Mesodermal cell (in vitro differentiated cells): ENCODE measurements around the gene PRMT7.

Experiments used
- H3K27ac ChIP-seq: 2 replicates; pipeline ENCODE4 v1.7.0; 2013; ENCODE audit warnings: mild to moderate bottlenecking, low read depth, low read length, moderate library complexity; ENCODE audit not compliant: severe bottlenecking
- H3K36me3 ChIP-seq: 2 replicates; pipeline ENCODE4 v1.7.1; 2013; ENCODE audit warnings: mild to moderate bottlenecking, low read length, moderate library complexity; ENCODE audit not compliant: control insufficient read depth, insufficient read depth
- H3K4me1 ChIP-seq: one replicate; pipeline ENCODE4 v1.7.1; 2013; ENCODE audit warnings: mild to moderate bottlenecking, low read length; ENCODE audit not compliant: insufficient read depth, control insufficient read depth, poor library complexity, severe bottlenecking
- H3K4me3 ChIP-seq: 2 replicates; pipeline ENCODE4 v1.7.0; 2013; ENCODE audit warnings: low read length, control low read depth, mild to moderate bottlenecking; ENCODE audit not compliant: insufficient read depth, poor library complexity, severe bottlenecking; ENCODE audit errors: extremely low read depth
- H3K9me3 ChIP-seq: 2 replicates; pipeline ENCODE4 v1.7.1; 2013; ENCODE audit warnings: mild to moderate bottlenecking, low read length, moderate library complexity; ENCODE audit not compliant: control insufficient read depth
- WGBS, 2 experiments: methylation state at CpG; one replicate each; pipeline ENCODE4 v1.1.5; 2013; ENCODE audit warnings: missing lambda C conversion rate in 2 of 2; ENCODE audit not compliant: insufficient coverage in 2 of 2; 5-methylcytosine and 5-hydroxymethylcytosine counted together

PRMT7 gene

GRCh38 chr16:68387301-68387700 lies 76.5 kb downstream of the PRMT7 start:
- Histone ChIP-seq H3K4me3 (no peak overlapping the region), H3K27ac (no peak overlapping the region), H3K9me3 (no peaks in the 10 kb centered on the region), H3K36me3 (no peaks in the 10 kb centered on the region), H3K4me1 (no peaks in the 10 kb centered on the region)
- 84 to 93% methylated on average over 7 to 8 of the region's 9 CpGs for WGBS, 2 experiments

GRCh38 chr16:68388124-68388523 lies 77.3 kb downstream of the PRMT7 start:
- Histone ChIP-seq H3K4me3 (no peak overlapping the region), H3K9me3 (no peaks in the 10 kb centered on the region), H3K4me1 (no peaks in the 10 kb centered on the region), H3K27ac (no peak overlapping the region), H3K36me3 (no peaks in the 10 kb centered on the region)
- WGBS, 2 experiments = 84 to 93% methylated on average over 3 of the region's 3 CpGs

GRCh38 chr16:68389006-68389405 lies 78.2 kb downstream of the PRMT7 start:
- WGBS, 2 experiments = 72 to 85% methylated on average over 5 to 8 of the region's 8 CpGs
- H3K4me1 ChIP-seq = no peaks in the 10 kb centered on the region
- no peak overlapping the region for H3K4me3 ChIP-seq
- no peaks in the 10 kb centered on the region for H3K36me3 ChIP-seq
- H3K9me3 ChIP-seq = no peaks in the 10 kb centered on the region
- no peak overlapping the region for H3K27ac ChIP-seq

GRCh38 chr16:68389750-68390371 lies 79.0 kb downstream of the PRMT7 start:
- no peak overlapping the region for H3K4me3 ChIP-seq

GRCh38 chr16:68393333-68393732 lies 82.5 kb downstream of the PRMT7 start:
- no peak overlapping the region for H3K27ac ChIP-seq
- 63 to 89% methylated on average over 2 of the region's 3 CpGs for WGBS, 2 experiments
- H3K4me1 ChIP-seq = no peaks in the 10 kb centered on the region
- H3K36me3 ChIP-seq = no peaks in the 10 kb centered on the region
- no peaks in the 10 kb centered on the region for H3K9me3 ChIP-seq
- H3K4me3 ChIP-seq = no peak overlapping the region

More at GRCh38 chr16:68389750-68390371, 79.0 kb downstream of the PRMT7 start:
- Histone ChIP-seq H3K4me1 (no peaks in the 10 kb centered on the region), H3K9me3 (no peaks in the 10 kb centered on the region), H3K36me3 (no peaks in the 10 kb centered on the region), H3K27ac (no peak overlapping the region)
- WGBS, 2 experiments = 80 to 95% methylated on average over 2 to 4 of the region's 6 CpGs

- H3K4me3 ChIP-seq = no peak overlapping the region
- no peak overlapping the region for H3K27ac ChIP-seq
- no peaks in the 10 kb centered on the region for H3K9me3 ChIP-seq
- no peaks in the 10 kb centered on the region for H3K4me1 ChIP-seq
- no peaks in the 10 kb centered on the region for H3K36me3 ChIP-seq
- 93 to 97% methylated on average over 5 to 6 of the region's 8 CpGs for WGBS, 2 experiments
These were observed 84.5 kb downstream of the PRMT7 start for GRCh38 chr16:68395167-68395786.

- Histone ChIP-seq H3K27ac (no peak overlapping the region), H3K36me3 (no peaks in the 10 kb centered on the region), H3K4me3 (no peak overlapping the region), H3K9me3 (no peaks in the 10 kb centered on the region), H3K4me1 (no peaks in the 10 kb centered on the region)
- 85 to 86% methylated on average over 3 to 4 of the region's 4 CpGs for WGBS, 2 experiments
These were observed 85.0 kb downstream of the PRMT7 start for GRCh38 chr16:68395815-68396214.

GRCh38 chr16:68396481-68396880 lies 85.7 kb downstream of the PRMT7 start:
- Histone ChIP-seq H3K4me1 (no peaks in the 10 kb centered on the region), H3K4me3 (no peak overlapping the region), H3K36me3 (no peaks in the 10 kb centered on the region), H3K27ac (no peak overlapping the region), H3K9me3 (no peaks in the 10 kb centered on the region)
- WGBS, 2 experiments = 55 to 68% methylated on average over 5 of the region's 6 CpGs

GRCh38 chr16:68397710-68398201 lies 86.9 kb downstream of the PRMT7 start:
- 73 to 81% methylated on average over 3 to 4 of the region's 6 CpGs for WGBS, 2 experiments
- Histone ChIP-seq H3K9me3 (no peaks in the 10 kb centered on the region), H3K4me3 (no peak overlapping the region), H3K27ac (no peak overlapping the region), H3K4me1 (no peaks in the 10 kb centered on the region), H3K36me3 (no peaks in the 10 kb centered on the region)

GRCh38 chr16:68399456-68399855 lies 88.6 kb downstream of the PRMT7 start:
- Histone ChIP-seq H3K27ac (no peak overlapping the region), H3K36me3 (no peaks in the 10 kb centered on the region), H3K9me3 (no peaks in the 10 kb centered on the region), H3K4me3 (no peak overlapping the region), H3K4me1 (no peaks in the 10 kb centered on the region)
- 87 to 88% methylated on average over 3 of the region's 3 CpGs for WGBS, 2 experiments
